ENCODE measurements around the gene CUL4B.
"Not testable (repeated sequence)": the region's sequence is repeated elsewhere in the genome, so short reads cannot be mapped to it uniquely, and the experiment has no call there.

The CUL4B gene

GRCh38 chrX:120522820-120523219 lies 37.9 kb downstream of the CUL4B start:
- no peak for DNase-seq (ENCODE audit: low spot score)

DNA sequence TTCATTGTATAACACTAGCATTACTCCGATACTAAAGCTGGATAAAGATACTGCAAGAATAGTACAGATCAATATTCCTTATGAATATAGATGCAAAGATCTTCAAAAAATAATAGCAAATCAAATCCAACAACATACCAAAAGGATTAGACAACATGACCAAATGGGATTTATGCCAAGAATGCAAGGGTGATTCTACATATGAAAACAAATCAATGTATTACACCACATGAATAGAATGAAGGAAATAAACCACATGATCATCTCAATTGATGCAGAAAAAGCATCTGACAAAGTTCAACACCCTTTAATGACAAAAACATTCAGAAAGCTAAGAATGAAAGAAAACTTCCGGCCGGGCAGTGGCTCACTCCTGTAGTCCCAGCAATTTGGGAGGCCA lies 42.8 kb downstream of the CUL4B start:
- no peak for DNase-seq (ENCODE audit: low spot score)

DNA sequence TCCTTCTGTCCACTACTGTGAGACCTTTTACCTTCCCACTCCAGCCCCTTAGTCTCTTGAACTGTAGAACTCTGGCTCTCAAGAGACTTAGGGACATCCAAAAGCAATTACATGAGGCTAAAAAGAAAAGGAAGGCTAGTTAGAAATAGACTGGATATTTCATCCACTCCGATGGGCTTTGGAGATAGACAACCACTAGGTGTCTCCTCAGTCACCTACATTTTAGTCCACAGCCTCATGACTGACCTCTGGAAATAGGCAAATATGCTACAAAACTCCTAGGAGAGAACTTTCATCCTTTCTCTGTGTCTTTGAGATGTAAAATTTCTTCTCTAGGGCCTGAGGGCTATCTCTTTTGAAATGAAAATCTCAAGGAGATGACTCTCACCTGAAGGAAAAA lies 46.5 kb downstream of the CUL4B start:
- DNase-seq (ENCODE audit: low spot score): peak; percentile 32

DNA sequence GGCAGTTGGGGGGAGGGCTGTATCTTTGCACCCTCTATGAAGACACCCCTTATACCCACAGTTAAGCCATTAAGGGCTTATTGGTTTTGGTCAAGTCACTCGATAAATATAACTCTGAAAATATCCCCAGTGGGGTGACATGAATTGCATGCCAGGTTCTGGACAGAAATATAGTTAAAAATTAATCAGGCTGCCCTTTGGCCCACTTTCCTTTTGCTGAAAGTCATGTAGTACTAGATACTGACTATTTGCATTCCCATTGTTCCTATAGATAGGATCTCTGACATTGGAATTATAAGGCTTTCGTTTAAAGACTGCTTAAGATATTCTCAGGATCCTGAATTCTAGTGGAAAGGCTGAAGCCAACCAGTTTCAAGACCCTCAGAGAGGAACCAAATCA lies 48.1 kb downstream of the CUL4B start:
- DNase-seq (ENCODE audit: low spot score): no peak

DNA sequence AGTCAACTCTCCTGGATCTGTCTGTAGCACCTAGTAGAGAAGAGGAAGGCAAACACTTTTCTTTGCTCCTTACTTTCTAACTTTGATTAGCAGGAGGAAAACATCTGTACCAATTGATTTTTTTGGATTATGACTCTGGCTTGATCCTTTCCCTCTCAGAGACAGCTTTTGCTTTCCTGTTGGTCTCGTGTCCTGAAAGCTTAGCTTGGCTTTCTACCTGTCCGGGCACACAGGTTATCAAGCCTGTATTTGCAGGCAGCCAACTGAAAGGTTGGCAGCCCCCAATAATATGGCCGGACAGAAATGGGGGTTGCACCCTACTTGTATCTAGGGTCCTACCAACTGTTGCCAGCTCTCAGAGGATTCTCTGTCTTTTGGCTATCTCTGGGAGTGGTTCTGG lies 48.5 kb downstream of the CUL4B start:
- no peak for DNase-seq (ENCODE audit: low spot score)

- no peak for DNase-seq (ENCODE audit: low spot score)
Observed at GRCh38 chrX:120504569-120504968, 56.2 kb downstream of the CUL4B start.

DNA sequence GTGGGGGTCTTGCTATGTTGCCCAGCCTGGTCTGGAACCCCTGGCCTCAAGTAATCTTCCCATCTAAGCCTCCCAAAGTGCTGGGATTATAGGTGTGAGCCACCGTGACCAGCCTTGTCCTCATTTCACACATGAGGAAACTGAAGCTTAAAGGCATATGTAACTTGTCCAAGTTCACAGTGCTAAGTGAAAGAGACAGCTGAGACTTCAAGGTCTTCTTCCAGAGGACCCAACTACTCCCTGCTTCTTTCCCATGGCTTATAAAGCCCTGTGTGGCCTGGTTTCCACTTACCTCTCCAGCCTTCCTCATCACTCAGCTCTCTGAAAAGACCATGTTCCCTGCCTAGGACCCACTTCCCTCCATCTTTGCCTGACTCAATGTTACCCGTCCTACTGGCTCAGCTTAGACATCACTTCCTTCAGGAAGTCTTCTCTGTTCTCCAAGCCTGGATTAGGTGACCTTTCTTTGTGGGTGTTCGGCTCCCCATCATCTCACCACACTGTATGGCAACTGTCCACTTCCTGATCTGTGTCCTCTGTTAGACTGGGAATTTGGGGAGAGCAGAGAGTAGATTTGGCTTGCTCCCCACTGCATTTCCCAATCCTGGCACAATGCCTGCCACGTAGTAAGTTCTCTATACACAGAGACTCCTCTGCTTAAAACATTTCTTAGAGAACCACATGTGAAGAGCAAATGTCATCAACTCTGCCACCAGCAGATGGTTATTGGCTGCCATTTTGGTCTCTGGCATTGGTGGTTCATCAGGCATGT lies 61.3 kb downstream of the CUL4B start:
- no peak for DNase-seq (ENCODE audit: low spot score)

- DNase-seq (ENCODE audit: low spot score): not testable (repeated sequence)
Observed at GRCh38 chrX:120490119-120490518, 70.6 kb downstream of the CUL4B start.

- no peak for DNase-seq (ENCODE audit: low spot score)
Observed at GRCh38 chrX:120486786-120487185, 74.0 kb downstream of the CUL4B start.

- DNase-seq (ENCODE audit: low spot score): no peak
Observed at GRCh38 chrX:120485638-120486520, 74.9 kb downstream of the CUL4B start.

GRCh38 chrX:120485315-120485637 lies 75.5 kb downstream of the CUL4B start:
- DNase-seq (ENCODE audit: low spot score): no peak

DNA sequence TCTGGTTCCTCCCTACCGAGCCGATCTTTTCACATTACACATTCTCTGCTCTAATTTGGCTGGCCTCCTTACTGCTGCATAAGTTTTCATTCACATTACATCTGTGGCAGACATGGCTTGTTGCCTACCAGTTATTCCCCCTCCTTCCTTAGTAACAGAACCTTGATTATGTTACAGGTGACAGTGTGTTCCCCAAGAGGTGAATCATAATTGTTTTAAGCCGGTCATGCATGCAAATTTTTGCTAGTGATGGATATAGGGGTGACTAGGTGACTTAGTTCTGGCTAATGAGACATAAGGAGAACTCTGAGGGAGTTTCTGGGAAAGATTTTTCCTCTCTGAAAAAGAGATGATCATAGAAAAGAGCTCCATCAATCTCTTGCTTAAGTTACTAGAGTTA lies 83.3 kb downstream of the CUL4B start:
- DNase-seq (ENCODE audit: low spot score): no peak

DNA sequence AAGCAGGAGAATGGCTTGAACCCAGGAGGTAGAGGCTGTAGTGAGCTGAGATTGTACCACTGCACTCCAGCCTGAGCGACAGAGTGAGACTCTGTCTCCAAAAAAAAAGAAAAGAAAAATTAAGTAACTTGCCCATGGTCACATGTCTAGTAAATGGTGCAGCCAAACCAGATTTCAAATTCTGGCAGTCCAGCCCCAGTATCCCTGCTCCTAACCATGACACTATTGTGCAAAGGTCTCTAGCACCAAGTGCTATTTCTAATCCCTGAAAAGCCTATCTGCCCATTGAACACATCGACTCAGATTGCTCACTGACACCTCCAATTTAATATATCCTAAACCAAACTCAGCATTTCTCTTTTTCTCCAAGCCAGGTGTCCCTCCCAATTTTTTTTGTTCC lies 84.0 kb downstream of the CUL4B start:
- no peak for DNase-seq (ENCODE audit: low spot score)

GRCh38 chrX:120475447-120475846 lies 85.3 kb downstream of the CUL4B start:
- DNase-seq (ENCODE audit: low spot score): peak; percentile 42

Data from NAMALWA (cell line).